Activated CD4-positive, alpha-beta memory T cell treated with anti-CD3 and anti-CD28 coated beads, Interleukin-2, amount 10 ng/mL, durations not matched to agents 7 days and 5 days (primary cell): ENCODE results near the gene RAPGEF5. TPM values are rescaled to one million over a fixed set of nuclear protein-coding genes. Genes with fewer than 3 reads are reported as not detected.

Experiments
- CTCF ChIA-PET: fragments of 350-600 bp; sonication (Branson Sonifier 250); formaldehyde crosslinking; loops from one replicate; lab custom pipeline; 2021; ENCODE audit warnings: antibody characterized with exemption, inconsistent platforms; lab: Charles Lee
- POLR2A ChIA-PET: fragments of 350-600 bp; sonication (Branson Sonifier 250); formaldehyde crosslinking; loops from one replicate; lab custom pipeline; 2021; ENCODE audit warnings: antibody characterized with exemption; lab: Charles Lee
- DNase-seq: peaks from one replicate; pipeline ENCODE4 v3.0.0-alpha.2; 2020
- H3K27ac Mint-ChIP-seq: one replicate; pipeline ENCODE4 v1.8.0; 2021; ENCODE audit warnings: mild to moderate bottlenecking, mixed read lengths
- H3K27me3 Mint-ChIP-seq: one replicate; pipeline ENCODE4 v1.8.0; 2021; ENCODE audit warnings: mixed read lengths
- H3K36me3 Mint-ChIP-seq: one replicate; pipeline ENCODE4 v1.8.0; 2021; ENCODE audit warnings: low read depth, mixed read lengths
- H3K4me1 Mint-ChIP-seq: one replicate; pipeline ENCODE4 v1.8.0; 2021; ENCODE audit warnings: mixed read lengths
- H3K4me3 Mint-ChIP-seq: one replicate; pipeline ENCODE4 v1.8.0; 2021; ENCODE audit warnings: mild to moderate bottlenecking, mixed read lengths
- H3K9me3 Mint-ChIP-seq: one replicate; pipeline ENCODE4 v1.8.0; 2021; ENCODE audit warnings: mixed read lengths
- total RNA-seq, 2 experiments: library from RNA; stranded (reverse); gene quantifications; one replicate each; pipeline ENCODE4 v1.2.3, GENCODE V29; 2021

Gene RAPGEF5
- total RNA-seq, 2 experiments from 2014 or later: 0.43 to 0.93 TPM

- Mint-ChIP-seq H3K36me3 (peaks cover 7% of the 10 kb centered on the region), H3K9me3 (peaks cover 2% of the 10 kb centered on the region), H3K4me3 (peak overlapping the region; percentile 63), H3K4me1 (peaks cover 28% of the 10 kb centered on the region), H3K27ac (peak overlapping the region; percentile 91), H3K27me3 (peaks cover 5% of the 10 kb centered on the region)
- DNase-seq: peak; percentile 78
- POLR2A ChIA-PET: interaction anchor here (1.4 kb wide), 1 partner anchor 14 kb away, joined by 4 read pairs; no protein-coding TSS in a partner anchor
- CTCF ChIA-PET: interaction anchor here (0.6 to 2.6 kb wide), 4 partner anchors 8 to 71 kb away, joined by 3 to 8 read pairs (median 4); no protein-coding TSS in a partner anchor
Observed at GRCh38 chr7:22173685-22174573, 183.0 kb downstream of the RAPGEF5 start.

- peaks cover 6% of the 10 kb centered on the region for H3K4me1 Mint-ChIP-seq
- ChIA-PET POLR2A (no interaction called here), CTCF (interaction anchor here (1.3 kb wide), 1 partner anchor 59 kb away, joined by 4 read pairs; no protein-coding TSS in a partner anchor)
- H3K36me3 Mint-ChIP-seq: no peaks in the 10 kb centered on the region
- H3K27me3 Mint-ChIP-seq: peaks cover 10% of the 10 kb centered on the region
- no peak overlapping the region for H3K27ac Mint-ChIP-seq
- H3K4me3 Mint-ChIP-seq: no peak overlapping the region
- no peak for DNase-seq
- no peaks in the 10 kb centered on the region for H3K9me3 Mint-ChIP-seq
Observed at GRCh38 chr7:22168129-22168634, 188.8 kb downstream of the RAPGEF5 start.

GRCh38 chr7:22167482-22167881, 189.5 kb downstream of the RAPGEF5 start:
- Mint-ChIP-seq H3K4me3 (no peak overlapping the region), H3K4me1 (peaks cover 2% of the 10 kb centered on the region), H3K9me3 (no peaks in the 10 kb centered on the region), H3K27ac (no peak overlapping the region), H3K36me3 (no peaks in the 10 kb centered on the region), H3K27me3 (peaks cover 10% of the 10 kb centered on the region)
- ChIA-PET POLR2A (no interaction called here), CTCF (interaction anchor here (1.3 kb wide), 1 partner anchor 58 kb away, joined by 4 read pairs; no protein-coding TSS in a partner anchor)
- no peak for DNase-seq

- Mint-ChIP-seq H3K27me3 (peaks cover 10% of the 10 kb centered on the region), H3K9me3 (no peaks in the 10 kb centered on the region), H3K4me3 (no peak overlapping the region), H3K27ac (no peak overlapping the region), H3K4me1 (no peaks in the 10 kb centered on the region), H3K36me3 (no peaks in the 10 kb centered on the region)
- DNase-seq: no peak
- ChIA-PET CTCF (no interaction called here), POLR2A (no interaction called here)
Observed at GRCh38 chr7:22166928-22167327, 190.0 kb downstream of the RAPGEF5 start.

- no peaks in the 10 kb centered on the region for H3K9me3 Mint-ChIP-seq
- POLR2A ChIA-PET: interaction anchor here (1.5 kb wide), 1 partner anchor 14 kb away, joined by 4 read pairs; no protein-coding TSS in a partner anchor
- CTCF ChIA-PET: no interaction called here
Observed at GRCh38 chr7:22159341-22159740, 197.6 kb downstream of the RAPGEF5 start.

GRCh38 chr7:22157552-22157951, 199.4 kb downstream of the RAPGEF5 start:
- H3K27me3 Mint-ChIP-seq: peaks cover 10% of the 10 kb centered on the region
- no peak for DNase-seq
- H3K4me1 Mint-ChIP-seq: peaks cover 16% of the 10 kb centered on the region
- no peaks in the 10 kb centered on the region for H3K9me3 Mint-ChIP-seq
- H3K36me3 Mint-ChIP-seq: no peaks in the 10 kb centered on the region
- no peak overlapping the region for H3K27ac Mint-ChIP-seq
- ChIA-PET POLR2A (no interaction called here), CTCF (no interaction called here)
- no peak overlapping the region for H3K4me3 Mint-ChIP-seq

More at GRCh38 chr7:22159341-22159740, 197.6 kb downstream of the RAPGEF5 start:
- Mint-ChIP-seq H3K27me3 (peaks cover 14% of the 10 kb centered on the region), H3K4me3 (no peak overlapping the region), H3K4me1 (peaks cover 11% of the 10 kb centered on the region), H3K36me3 (no peaks in the 10 kb centered on the region), H3K27ac (no peak overlapping the region)
- no peak for DNase-seq

GRCh38 chr7:22156205-22156604, 200.7 kb downstream of the RAPGEF5 start:
- ChIA-PET CTCF (no interaction called here), POLR2A (no interaction called here)
- H3K4me3 Mint-ChIP-seq: no peak overlapping the region
- peaks cover 10% of the 10 kb centered on the region for H3K27me3 Mint-ChIP-seq
- peaks cover 16% of the 10 kb centered on the region for H3K4me1 Mint-ChIP-seq
- no peaks in the 10 kb centered on the region for H3K36me3 Mint-ChIP-seq
- no peak for DNase-seq
- H3K9me3 Mint-ChIP-seq: no peaks in the 10 kb centered on the region
- H3K27ac Mint-ChIP-seq: no peak overlapping the region

- Mint-ChIP-seq H3K27ac (no peak overlapping the region), H3K36me3 (no peaks in the 10 kb centered on the region), H3K4me3 (no peak overlapping the region), H3K9me3 (no peaks in the 10 kb centered on the region), H3K27me3 (peaks cover 10% of the 10 kb centered on the region), H3K4me1 (peaks cover 14% of the 10 kb centered on the region)
- ChIA-PET POLR2A (no interaction called here), CTCF (interaction anchor here (1.5 kb wide), 1 partner anchor 10 kb away, joined by 3 read pairs; no protein-coding TSS in a partner anchor)
- DNase-seq: peak; percentile 23
Observed at GRCh38 chr7:22154143-22154529, 202.8 kb downstream of the RAPGEF5 start.

- CTCF ChIA-PET: interaction anchor here (1.5 kb wide), 1 partner anchor 11 kb away, joined by 3 read pairs; no protein-coding TSS in a partner anchor
- no peaks in the 10 kb centered on the region for H3K36me3 Mint-ChIP-seq
- H3K27me3 Mint-ChIP-seq: peaks cover 10% of the 10 kb centered on the region
Observed at GRCh38 chr7:22153432-22154142, 203.4 kb downstream of the RAPGEF5 start.

GRCh38 chr7:22152690-22153089, 204.3 kb downstream of the RAPGEF5 start:
- Mint-ChIP-seq H3K4me1 (peaks cover 22% of the 10 kb centered on the region), H3K9me3 (no peaks in the 10 kb centered on the region), H3K36me3 (no peaks in the 10 kb centered on the region), H3K27ac (no peak overlapping the region), H3K27me3 (peaks cover 4% of the 10 kb centered on the region), H3K4me3 (no peak overlapping the region)
- ChIA-PET POLR2A (interaction anchor here (0.6 kb wide), 1 partner anchor 212 kb away, joined by 3 read pairs; no protein-coding TSS in a partner anchor), CTCF (interaction anchor here (1.3 kb wide), 1 partner anchor 15 kb away, joined by 4 read pairs; no protein-coding TSS in a partner anchor)
- DNase-seq: no peak

More at GRCh38 chr7:22153432-22154142, 203.4 kb downstream of the RAPGEF5 start:
- no peak for DNase-seq
- POLR2A ChIA-PET: no interaction called here
- Mint-ChIP-seq H3K27ac (no peak overlapping the region), H3K4me3 (no peak overlapping the region), H3K9me3 (no peaks in the 10 kb centered on the region), H3K4me1 (peaks cover 13% of the 10 kb centered on the region)

- H3K4me3 Mint-ChIP-seq: no peak overlapping the region
- H3K27ac Mint-ChIP-seq: no peak overlapping the region
- DNase-seq: no peak
- H3K4me1 Mint-ChIP-seq: peaks cover 27% of the 10 kb centered on the region
- H3K9me3 Mint-ChIP-seq: no peaks in the 10 kb centered on the region
- ChIA-PET POLR2A (interaction anchor here (0.6 kb wide), 1 partner anchor 213 kb away, joined by 3 read pairs; no protein-coding TSS in a partner anchor), CTCF (interaction anchor here (1.3 kb wide), 1 partner anchor 14 kb away, joined by 4 read pairs; no protein-coding TSS in a partner anchor)
- H3K27me3 Mint-ChIP-seq: peaks cover 3% of the 10 kb centered on the region
- H3K36me3 Mint-ChIP-seq: no peaks in the 10 kb centered on the region
Observed at GRCh38 chr7:22151901-22152300, 205.1 kb downstream of the RAPGEF5 start.

GRCh38 chr7:22150221-22150620, 206.7 kb downstream of the RAPGEF5 start:
- Mint-ChIP-seq H3K4me3 (no peak overlapping the region), H3K27ac (no peak overlapping the region), H3K9me3 (no peaks in the 10 kb centered on the region), H3K36me3 (no peaks in the 10 kb centered on the region), H3K27me3 (peaks cover 4% of the 10 kb centered on the region), H3K4me1 (peaks cover 31% of the 10 kb centered on the region)
- ChIA-PET CTCF (interaction anchor here (0.6 kb wide), 1 partner anchor 36 kb away, joined by 3 read pairs; no protein-coding TSS in a partner anchor), POLR2A (no interaction called here)
- no peak for DNase-seq
